ENCODE results near the gene ANXA9. TPM values are rescaled to one million over a fixed set of nuclear protein-coding genes. Genes with fewer than 3 reads are reported as not detected.
A peak's percentile ranks its signal among the peaks of the same experiment; 100 is the strongest.

Gene ANXA9
- polyA plus RNA-seq, 6 donors from 2014 or later: 0.13 to 0.42 TPM; not detected in 4

- Mint-ChIP-seq H3K9me3 (no peaks in the 10 kb centered on the region), H3K27ac (peak overlapping the region in 1 of 6 donors; percentile 75), H3K4me3 (no peak overlapping the region), H3K27me3 (no peaks in the 10 kb centered on the region), H3K4me1 (peaks cover 32 to 46% (median 41%) of the 10 kb centered on the region in 3 donors), H3K36me3 (peaks cover 4 to 14% of the 10 kb centered on the region in 2 donors)
- DNase-seq: no peak
- no peak for ATAC-seq (ENCODE audit: low read depth in 2 of 2)
Measured at GRCh38 chr1:151002051-151002450, 20.0 kb downstream of the ANXA9 start.

- Mint-ChIP-seq H3K4me1 (peaks cover 37 to 51% (median 47%) of the 10 kb centered on the region in 3 donors), H3K27me3 (no peaks in the 10 kb centered on the region), H3K9me3 (no peaks in the 10 kb centered on the region), H3K36me3 (peaks cover 4 to 8% of the 10 kb centered on the region in 2 donors), H3K27ac (peak overlapping the region in 3 of 6 donors; percentile 48 to 75 (median 57)), H3K4me3 (peak overlapping the region in 6 of 8 donors; percentile 3 to 61 (median 25))
- no peak for ATAC-seq (ENCODE audit: low read depth in 2 of 2)
- DNase-seq: no peak
Measured at GRCh38 chr1:151002611-151003010, 20.5 kb downstream of the ANXA9 start.

GRCh38 chr1:151003180-151003579, 21.1 kb downstream of the ANXA9 start:
- peak overlapping the region in 3 of 6 donors; percentile 26 to 75 (median 50) for H3K27ac Mint-ChIP-seq
- ATAC-seq (ENCODE audit: low read depth in 2 of 2) (no peak), DNase-seq (no peak)
- no peaks in the 10 kb centered on the region for H3K9me3 Mint-ChIP-seq
- peak overlapping the region in 4 of 8 donors; percentile 3 to 31 (median 20) for H3K4me3 Mint-ChIP-seq
- H3K27me3 Mint-ChIP-seq: no peaks in the 10 kb centered on the region
- peaks cover 4 to 8% of the 10 kb centered on the region in 2 donors for H3K36me3 Mint-ChIP-seq
- peaks cover 41 to 57% (median 53%) of the 10 kb centered on the region in 3 donors for H3K4me1 Mint-ChIP-seq

- H3K27me3 Mint-ChIP-seq: no peaks in the 10 kb centered on the region
- H3K4me3 Mint-ChIP-seq: peak overlapping the region; percentile 87 to 99 (median 98)
- H3K9me3 Mint-ChIP-seq: no peaks in the 10 kb centered on the region
- ATAC-seq (ENCODE audit: low read depth in 2 of 2): no peak
- no peak for DNase-seq
- peaks cover 0 to 8% of the 10 kb centered on the region in 2 donors for H3K36me3 Mint-ChIP-seq
- H3K4me1 Mint-ChIP-seq: peaks cover 55 to 75% (median 72%) of the 10 kb centered on the region in 3 donors
- peak overlapping the region in 5 of 6 donors; percentile 95 to 98 (median 97) for H3K27ac Mint-ChIP-seq
Measured at GRCh38 chr1:151005729-151006319, 23.7 kb downstream of the ANXA9 start.

GRCh38 chr1:151006327-151007052, 24.4 kb downstream of the ANXA9 start, which contains the start of gene MINDY1:
Gene MINDY1 (minus strand): TSS chr1:151006902. CDS start chr1:151002617, 4,285 bp downstream.
- Mint-ChIP-seq H3K4me1 (peaks cover 54 to 78% (median 74%) of the 10 kb centered on the region in 3 donors), H3K27ac (peak within 1 kb of the TSS; percentile 95 to 99 (median 98)), H3K27me3 (no peaks in the 10 kb centered on the region), H3K4me3 (peak within 1 kb of the TSS; percentile 87 to 99 (median 98)), H3K36me3 (peaks cover 0 to 5% of the 10 kb centered on the region in 2 donors), H3K9me3 (no peaks in the 10 kb centered on the region)
- peak; percentile 30 to 36 for ATAC-seq (ENCODE audit: low read depth in 2 of 2)
- peak; percentile 36 for DNase-seq

- ATAC-seq (ENCODE audit: low read depth in 2 of 2) (no peak), DNase-seq (no peak)
- peak overlapping the region; percentile 87 to 99 (median 97) for H3K4me3 Mint-ChIP-seq
- peaks cover 45 to 79% (median 64%) of the 10 kb centered on the region in 3 donors for H3K4me1 Mint-ChIP-seq
- H3K36me3 Mint-ChIP-seq: no peaks in the 10 kb centered on the region
- H3K27ac Mint-ChIP-seq: peak overlapping the region; percentile 95 to 99 (median 98)
- H3K27me3 Mint-ChIP-seq: no peaks in the 10 kb centered on the region
- H3K9me3 Mint-ChIP-seq: no peaks in the 10 kb centered on the region
Measured at GRCh38 chr1:151007853-151008243, 25.8 kb downstream of the ANXA9 start.

- peak; percentile 83 to 87 for ATAC-seq (ENCODE audit: low read depth in 2 of 2)
- H3K27me3 Mint-ChIP-seq: no peaks in the 10 kb centered on the region
- peak within 1 kb of the TSS; percentile 95 to 99 (median 98) for H3K27ac Mint-ChIP-seq
- H3K9me3 Mint-ChIP-seq: no peaks in the 10 kb centered on the region
- no peaks in the 10 kb centered on the region for H3K36me3 Mint-ChIP-seq
- peak; percentile 92 for DNase-seq
- peaks cover 44 to 76% (median 64%) of the 10 kb centered on the region in 3 donors for H3K4me1 Mint-ChIP-seq
- peak within 1 kb of the TSS; percentile 87 to 99 (median 98) for H3K4me3 Mint-ChIP-seq
Measured at GRCh38 chr1:151008244-151009205, 26.4 kb downstream of the ANXA9 start, which contains the start of gene PRUNE1. Gene PRUNE1 (plus strand): TSS chr1:151008449. CDS start chr1:151008633, 184 bp downstream.

- DNase-seq: no peak
- H3K9me3 Mint-ChIP-seq: no peaks in the 10 kb centered on the region
- H3K4me1 Mint-ChIP-seq: peaks cover 46 to 72% (median 60%) of the 10 kb centered on the region in 3 donors
- H3K36me3 Mint-ChIP-seq: no peaks in the 10 kb centered on the region
- no peak for ATAC-seq (ENCODE audit: low read depth in 2 of 2)
- H3K27ac Mint-ChIP-seq: peak overlapping the region in 5 of 6 donors; percentile 95 to 98 (median 97)
- H3K4me3 Mint-ChIP-seq: peak overlapping the region; percentile 87 to 99 (median 97)
- H3K27me3 Mint-ChIP-seq: no peaks in the 10 kb centered on the region
Measured at GRCh38 chr1:151009206-151009587, 27.1 kb downstream of the ANXA9 start.

- H3K9me3 Mint-ChIP-seq: no peaks in the 10 kb centered on the region
- no peaks in the 10 kb centered on the region for H3K36me3 Mint-ChIP-seq
- peak overlapping the region in 2 of 6 donors; percentile 95 to 96 for H3K27ac Mint-ChIP-seq
- H3K4me1 Mint-ChIP-seq: peaks cover 46 to 71% (median 59%) of the 10 kb centered on the region in 3 donors
- DNase-seq (no peak), ATAC-seq (ENCODE audit: low read depth in 2 of 2) (no peak)
- H3K4me3 Mint-ChIP-seq: peak overlapping the region; percentile 59 to 99 (median 97)
- no peaks in the 10 kb centered on the region for H3K27me3 Mint-ChIP-seq
Measured at GRCh38 chr1:151009674-151010345, 27.7 kb downstream of the ANXA9 start.

- no peaks in the 10 kb centered on the region for H3K27me3 Mint-ChIP-seq
- H3K4me3 Mint-ChIP-seq: peak overlapping the region in 4 of 8 donors; percentile 16 to 97 (median 73)
- no peaks in the 10 kb centered on the region for H3K9me3 Mint-ChIP-seq
- H3K27ac Mint-ChIP-seq: no peak overlapping the region
- no peak for DNase-seq
- ATAC-seq (ENCODE audit: low read depth in 2 of 2): no peak
- H3K4me1 Mint-ChIP-seq: peaks cover 43 to 66% (median 55%) of the 10 kb centered on the region in 3 donors
- H3K36me3 Mint-ChIP-seq: no peaks in the 10 kb centered on the region
Measured at GRCh38 chr1:151010346-151010726, 28.2 kb downstream of the ANXA9 start.

- peaks cover 34 to 56% (median 45%) of the 10 kb centered on the region in 3 donors for H3K4me1 Mint-ChIP-seq
- peak overlapping the region in 1 of 8 donors; percentile 47 for H3K4me3 Mint-ChIP-seq
- no peaks in the 10 kb centered on the region for H3K9me3 Mint-ChIP-seq
- ATAC-seq (ENCODE audit: low read depth in 2 of 2) (no peak), DNase-seq (no peak)
- H3K27me3 Mint-ChIP-seq: no peaks in the 10 kb centered on the region
- no peaks in the 10 kb centered on the region for H3K36me3 Mint-ChIP-seq
- H3K27ac Mint-ChIP-seq: peak overlapping the region in 1 of 6 donors; percentile 30
Measured at GRCh38 chr1:151011154-151011850, 29.2 kb downstream of the ANXA9 start.
